B cell (primary cell): ENCODE results near the gene THSD4. TPM values are rescaled to one million over a fixed set of nuclear protein-coding genes. Genes with fewer than 3 reads are reported as not detected.

Experiments used
- ATAC-seq: fragments of 200-7000 bp; cut with Tn5 transposase; one replicate; pipeline ENCODE4 v1.10.0; 2021; ENCODE audit warnings: low read depth, mild to moderate bottlenecking, moderate number of reproducible peaks, moderate library complexity
- CTCF ChIA-PET: fragments of 350-600 bp; sonication (Branson Sonifier 250); formaldehyde crosslinking; loops from one replicate; lab custom pipeline; 2021; ENCODE audit warnings: antibody characterized with exemption, inconsistent platforms; lab: Charles Lee
- POLR2A ChIA-PET: fragments of 350-600 bp; sonication (Branson Sonifier 250); formaldehyde crosslinking; loops from one replicate; lab custom pipeline; 2021; ENCODE audit warnings: antibody characterized with exemption; lab: Charles Lee
- DNase-seq: peaks from one replicate; pipeline ENCODE4 v3.0.0; 2013
- H2AFZ ChIP-seq: 2 replicates; pipeline ENCODE4 v1.6.1; 2012; ENCODE audit warnings: mild to moderate bottlenecking, low read depth, low read length; ENCODE audit not compliant: insufficient read depth, poor library complexity, severe bottlenecking
- H3K27ac ChIP-seq, 2 donors: 1 replicate in 1 of 2; 2 replicates in 1 of 2; pipeline ENCODE4 v1.5.1; 2012 to 2013; ENCODE audit warnings: low read length in 2 of 2, mild to moderate bottlenecking in 2 of 2, moderate library complexity in 1 of 2
- H3K27me3 ChIP-seq, 4 experiments: fragments of 200-600 bp in 1 of 4; sonication (generic) in 1 of 4; replicated peaks in 1 of 4; 1 replicate in 2 of 4; 2 replicates in 2 of 4; pipeline versions ENCODE4 v1.6.1 to v1.7.0; 2013 to 2016; ENCODE audit warnings: low read length in 3 of 4, mild to moderate bottlenecking in 2 of 4, mixed read lengths in 1 of 4, moderate library complexity in 1 of 4; ENCODE audit not compliant: insufficient read depth in 4 of 4, control insufficient read depth in 3 of 4; ENCODE audit errors: control extremely low read depth in 1 of 4
- H3K36me3 ChIP-seq, 2 experiments: replicated peaks in 1 of 2; 1 replicate in 1 of 2; 2 replicates in 1 of 2; pipeline versions ENCODE4 v1.6.1 to v1.7.1; 2013; ENCODE audit warnings: low read length in 1 of 2; ENCODE audit not compliant: insufficient read depth in 2 of 2, control insufficient read depth in 1 of 2; ENCODE audit errors: control extremely low read depth in 1 of 2, extremely low read depth in 1 of 2
- H3K4me1 ChIP-seq, 2 donors: fragments of 200-600 bp in 1 of 2; sonication (generic) in 1 of 2; 1 replicate in 1 of 2; 2 replicates in 1 of 2; pipeline versions ENCODE4 v1.5.1 to v1.6.1; 2013 to 2017; ENCODE audit warnings: low read length in 2 of 2; ENCODE audit not compliant: control insufficient read depth in 2 of 2, insufficient read depth in 2 of 2
- H3K4me2 ChIP-seq: replicated peaks from 2 replicates; pipeline ENCODE3; 2012; ENCODE audit warnings: mild to moderate bottlenecking, low read depth, low read length; ENCODE audit not compliant: poor library complexity, severe bottlenecking
- H3K4me3 ChIP-seq, 5 experiments: fragments of 200-600 bp in 1 of 5; sonication (generic) in 1 of 5; 1 replicate in 3 of 5; 2 replicates in 2 of 5; pipeline versions ENCODE4 v1.5.1 to v1.7.0; 2011 to 2016; ENCODE audit warnings: low read length in 4 of 5, mild to moderate bottlenecking in 4 of 5, low read depth in 2 of 5, control low read depth in 1 of 5, moderate library complexity in 1 of 5; ENCODE audit not compliant: insufficient read depth in 1 of 5; ENCODE audit errors: control extremely low read depth in 1 of 5, extremely low read depth in 1 of 5
- H3K79me2 ChIP-seq: fragments of 200-600 bp; sonication (generic); one replicate; pipeline ENCODE4 v1.6.0; 2016; ENCODE audit warnings: low read length; ENCODE audit not compliant: control insufficient read depth, insufficient read depth
- H3K9ac ChIP-seq: fragments of 200-600 bp; sonication (generic); 2 replicates; pipeline ENCODE4 v1.6.1; 2017; ENCODE audit warnings: mild to moderate bottlenecking, low read length, moderate library complexity
- H3K9me3 ChIP-seq, 3 donors: one replicate each; pipeline versions ENCODE4 v1.6.1 to v1.7.1; 2013; ENCODE audit warnings: low read length in 2 of 3; ENCODE audit not compliant: control insufficient read depth in 2 of 3, insufficient read depth in 1 of 3; ENCODE audit errors: control extremely low read depth in 1 of 3
- H4K20me1 ChIP-seq: 2 replicates; pipeline ENCODE4 v1.6.0; 2012; ENCODE audit warnings: mild to moderate bottlenecking, low read length; ENCODE audit not compliant: insufficient read depth, control insufficient read depth, poor library complexity, severe bottlenecking
- H3K27ac Mint-ChIP-seq: one replicate; pipeline ENCODE4 v1.8.0; 2021; ENCODE audit warnings: mixed read lengths
- H3K27me3 Mint-ChIP-seq: one replicate; pipeline ENCODE4 v1.8.0; 2021; ENCODE audit warnings: mixed read lengths
- H3K4me1 Mint-ChIP-seq: one replicate; pipeline ENCODE4 v1.8.0; 2021; ENCODE audit warnings: mixed read lengths
- H3K4me3 Mint-ChIP-seq: one replicate; pipeline ENCODE4 v1.8.0; 2021; ENCODE audit warnings: mixed read lengths
- H3K9me3 Mint-ChIP-seq: one replicate; pipeline ENCODE4 v1.8.0; 2022; ENCODE audit warnings: mixed read lengths; ENCODE audit not compliant: insufficient read depth
- CTCF ChIP-seq: fragments of 200-600 bp; IDR thresholded peaks from one replicate; pipeline ENCODE4 v1.8.0; 2022; ENCODE audit warnings: antibody characterized with exemption, mild to moderate bottlenecking
- EZH2 ChIP-seq: IDR thresholded peaks from 2 replicates; pipeline ENCODE4 v1.6.1; 2012; ENCODE audit warnings: borderline replicate concordance, low read depth, mild to moderate bottlenecking, moderate library complexity, low read length; ENCODE audit not compliant: insufficient read depth, poor library complexity, severe bottlenecking
- WGBS: methylation state at CpG from one replicate; pipeline ENCODE4 v1.1.5; 2013; ENCODE audit warnings: missing lambda C conversion rate; ENCODE audit not compliant: insufficient coverage; 5-methylcytosine and 5-hydroxymethylcytosine counted together
- intact Hi-C: fragments of 100-400 bp; cut with micrococcal nuclease; formaldehyde crosslinking; loops from one replicate; pipeline ENCODE4 v1.10.0; 2022
- polyA plus RNA-seq: library from polyadenylated mRNA; depleted of rRNA; stranded (reverse); fragments of >200 nt; gene quantifications from 2 replicates; pipeline ENCODE4 v1.2.3, GENCODE V29; 2012
- total RNA-seq, 2 donors: library from RNA; stranded (reverse); fragments of 120-200 nt in 1 of 2; gene quantifications; 1 replicate in 1 of 2; 2 replicates in 1 of 2; pipeline versions ENCODE4 v1.2.3 to v1.2.4, GENCODE V29; 2013 to 2022

Gene THSD4
- total and polyA plus RNA-seq, 2 donors (not counting 1 experiment from before 2014, with no cell fraction given): not detected

- peaks cover 7% of the 10 kb centered on the region for H3K9me3 Mint-ChIP-seq
- Histone ChIP-seq H3K9me3 (no peaks in the 10 kb centered on the region), H4K20me1 (no peaks in the 10 kb centered on the region), H3K27me3 (peaks cover 0 to 8% (median 3%) of the 10 kb centered on the region in 4 experiments), H3K27ac (no peak overlapping the region), H3K4me3 (no peak overlapping the region), H2AFZ (no peak overlapping the region), H3K9ac (no peak overlapping the region), H3K4me2 (no peak overlapping the region), H3K36me3 (no peaks in the 10 kb centered on the region), H3K79me2 (no peaks in the 10 kb centered on the region), H3K4me1 (no peaks in the 10 kb centered on the region)
- no peak for DNase-seq
- intact Hi-C loops: no loop called here
- H3K4me1 Mint-ChIP-seq: no peaks in the 10 kb centered on the region
- TF ChIP-seq EZH2 (no peak), CTCF (no peak)
- H3K4me3 Mint-ChIP-seq: no peak overlapping the region
- no peak overlapping the region for H3K27ac Mint-ChIP-seq
- ChIA-PET CTCF (no interaction called here), POLR2A (no interaction called here)
- WGBS: 92% methylated on average over 11 of the region's 11 CpGs
- ATAC-seq: no peak
- H3K27me3 Mint-ChIP-seq: peaks cover 47% of the 10 kb centered on the region
Measured at GRCh38 chr15:71392861-71393283, 277.6 kb downstream of the THSD4 start.

- Histone ChIP-seq H3K9me3 (no peaks in the 10 kb centered on the region), H3K4me1 (no peaks in the 10 kb centered on the region), H2AFZ (no peak overlapping the region), H4K20me1 (no peaks in the 10 kb centered on the region), H3K4me3 (no peak overlapping the region), H3K9ac (no peak overlapping the region), H3K27me3 (peaks cover 0 to 6% (median 1%) of the 10 kb centered on the region in 4 experiments), H3K4me2 (no peak overlapping the region), H3K27ac (no peak overlapping the region), H3K36me3 (no peaks in the 10 kb centered on the region), H3K79me2 (no peaks in the 10 kb centered on the region)
- Mint-ChIP-seq H3K4me3 (no peak overlapping the region), H3K27ac (no peak overlapping the region), H3K4me1 (no peaks in the 10 kb centered on the region), H3K27me3 (peaks cover 49% of the 10 kb centered on the region), H3K9me3 (peaks cover 7% of the 10 kb centered on the region)
- intact Hi-C loops: no loop called here
- CTCF ChIA-PET: no interaction called here
- POLR2A ChIA-PET: no interaction called here
- TF ChIP-seq CTCF (no peak), EZH2 (no peak)
- ATAC-seq: no peak
- DNase-seq: no peak
- 74% methylated on average over 2 of the region's 3 CpGs for WGBS
Measured at GRCh38 chr15:71393383-71393782, 278.1 kb downstream of the THSD4 start.
